Neuronal stem cell (in vitro differentiated cells): ENCODE data around the gene MCOLN3.

Experiments used
- DNase-seq: peaks from one replicate; pipeline ENCODE4 v3.0.0-alpha.2; 2013; ENCODE audit warnings: low spot score
- H2AFZ ChIP-seq: one replicate; pipeline ENCODE4 v1.6.1; 2013; ENCODE audit warnings: mild to moderate bottlenecking, low read length, inconsistent platforms
- H2AK5ac ChIP-seq: 2 replicates; pipeline ENCODE4 v1.6.1; 2013; ENCODE audit warnings: low read depth, mild to moderate bottlenecking, inconsistent platforms, low read length, moderate library complexity, mixed read lengths
- H2BK120ac ChIP-seq: 2 replicates; pipeline ENCODE4 v1.6.1; 2013; ENCODE audit warnings: low read depth, mild to moderate bottlenecking, inconsistent platforms, low read length, moderate library complexity, mixed read lengths
- H2BK12ac ChIP-seq: one replicate; pipeline ENCODE4 v1.6.1; 2013; ENCODE audit warnings: low read length, inconsistent platforms
- H2BK15ac ChIP-seq: 2 replicates; pipeline ENCODE4 v1.6.1; 2013; ENCODE audit warnings: mild to moderate bottlenecking, low read length, inconsistent platforms, mixed read lengths
- H2BK5ac ChIP-seq: one replicate; pipeline ENCODE4 v1.6.1; 2013; ENCODE audit warnings: inconsistent platforms, mild to moderate bottlenecking, low read length, moderate library complexity
- H3K14ac ChIP-seq: one replicate; pipeline ENCODE4 v1.6.1; 2013; ENCODE audit warnings: low read length, inconsistent platforms
- H3K18ac ChIP-seq: 2 replicates; pipeline ENCODE4 v1.6.1; 2013; ENCODE audit warnings: low read length, inconsistent platforms
- H3K23ac ChIP-seq: 2 replicates; pipeline ENCODE4 v1.6.1; 2013; ENCODE audit warnings: low read depth, mild to moderate bottlenecking, mixed read lengths, low read length, inconsistent platforms; ENCODE audit not compliant: poor library complexity
- H3K27ac ChIP-seq: replicated peaks from 3 replicates; pipeline ENCODE4 v1.5.1; 2013; ENCODE audit warnings: low read length, inconsistent platforms
- H3K27me3 ChIP-seq, 3 experiments: 2 replicates each; pipeline ENCODE4 v1.6.1; 2013; ENCODE audit warnings: low read length in 3 of 3, mild to moderate bottlenecking in 2 of 3, inconsistent platforms in 1 of 3, low read depth in 1 of 3, mixed read lengths in 1 of 3, moderate library complexity in 1 of 3; ENCODE audit not compliant: control insufficient read depth in 3 of 3, insufficient read depth in 3 of 3
- H3K36me3 ChIP-seq, 2 donors: replicated peaks in 1 of 2; 2 replicates each; pipeline ENCODE4 v1.6.1; 2013; ENCODE audit warnings: low read length in 2 of 2; ENCODE audit not compliant: control insufficient read depth in 2 of 2, insufficient read depth in 2 of 2
- H3K4ac ChIP-seq: 2 replicates; pipeline ENCODE4 v1.6.1; 2013; ENCODE audit warnings: inconsistent platforms, mild to moderate bottlenecking, low read length, moderate library complexity
- H3K4me1 ChIP-seq, 2 donors: 1 replicate in 1 of 2; 2 replicates in 1 of 2; pipeline ENCODE4 v1.6.1; 2013; ENCODE audit warnings: low read length in 2 of 2, low read depth in 1 of 2; ENCODE audit not compliant: control insufficient read depth in 2 of 2, insufficient read depth in 1 of 2
- H3K4me2 ChIP-seq: one replicate; pipeline ENCODE4 v1.6.1; 2013; ENCODE audit warnings: mild to moderate bottlenecking, low read length, inconsistent platforms; ENCODE audit not compliant: insufficient read depth, poor library complexity, severe bottlenecking
- H3K4me3 ChIP-seq, 2 donors: 2 replicates each; pipeline ENCODE4 v1.5.1; 2013; ENCODE audit warnings: low read length in 2 of 2, mild to moderate bottlenecking in 2 of 2, inconsistent platforms in 1 of 2, moderate library complexity in 1 of 2
- H3K79me1 ChIP-seq: one replicate; pipeline ENCODE4 v1.6.1; 2013; ENCODE audit warnings: low read depth, mild to moderate bottlenecking, inconsistent platforms, low read length, moderate library complexity
- H3K9ac ChIP-seq: one replicate; pipeline ENCODE4 v1.6.1; 2013; ENCODE audit warnings: mild to moderate bottlenecking, low read depth, low read length, inconsistent platforms; ENCODE audit not compliant: poor library complexity
- H3K9me3 ChIP-seq, 2 donors: replicated peaks in 1 of 2; 2 replicates each; pipeline versions ENCODE3 to v1.6.1; 2013; ENCODE audit warnings: low read length in 2 of 2, mild to moderate bottlenecking in 2 of 2, inconsistent platforms in 1 of 2, low read depth in 1 of 2, mixed read lengths in 1 of 2, moderate library complexity in 1 of 2; ENCODE audit not compliant: control insufficient read depth in 2 of 2, insufficient read depth in 1 of 2
- H4K8ac ChIP-seq: one replicate; pipeline ENCODE4 v1.6.1; 2013; ENCODE audit warnings: low read depth, mild to moderate bottlenecking, inconsistent platforms, low read length, moderate library complexity
- H4K91ac ChIP-seq: one replicate; pipeline ENCODE4 v1.6.1; 2013; ENCODE audit warnings: low read length, low read depth, mild to moderate bottlenecking, inconsistent platforms; ENCODE audit not compliant: poor library complexity
- WGBS, 2 donors: extraction: QIAGEN DNeasy Blood & Tissue Kit; methylation state at CpG; one replicate each; pipeline ENCODE4 v1.1.7; 2013; ENCODE audit warnings: missing lambda C conversion rate in 2 of 2, mixed read lengths in 1 of 2; ENCODE audit not compliant: insufficient read length in 2 of 2, insufficient replicate concordance in 1 of 2; ENCODE audit errors: extremely low coverage in 2 of 2; 5-methylcytosine and 5-hydroxymethylcytosine counted together

MCOLN3 gene

DNA sequence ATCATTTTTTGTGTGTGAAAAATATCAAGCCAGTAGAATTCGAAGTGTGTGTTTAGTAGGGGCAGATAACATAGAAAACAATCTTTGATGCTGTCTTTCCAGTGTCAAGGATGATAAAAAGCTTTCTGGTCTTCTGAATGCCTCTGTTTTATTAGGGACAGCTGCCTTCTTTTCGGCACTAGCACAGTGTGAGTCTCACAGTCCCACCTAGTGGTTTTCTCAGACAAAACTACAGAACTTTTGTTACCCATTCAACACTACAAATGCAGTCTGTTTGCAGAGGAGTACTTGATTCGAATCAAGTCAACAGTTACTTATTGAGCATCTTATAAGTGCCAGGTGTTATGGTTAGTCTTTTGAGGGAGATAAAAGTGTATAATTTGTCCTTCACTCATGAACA is 30.6 kb upstream of the MCOLN3 start:
- Histone ChIP-seq H2AFZ (no peak overlapping the region), H3K9me3 (no peaks in the 10 kb centered on the region), H2BK12ac (no peak overlapping the region), H3K4me1 (no peaks in the 10 kb centered on the region), H3K79me1 (no peaks in the 10 kb centered on the region), H2BK15ac (no peak overlapping the region), H3K27me3 (no peaks in the 10 kb centered on the region), H2BK120ac (no peak overlapping the region), H3K18ac (no peak overlapping the region), H3K23ac (no peak overlapping the region), H4K91ac (no peak overlapping the region), H3K4ac (no peak overlapping the region), H3K14ac (no peak overlapping the region), H2AK5ac (no peak overlapping the region), H3K27ac (no peak overlapping the region), H3K4me3 (no peak overlapping the region), H4K8ac (no peak overlapping the region), H3K36me3 (no peaks in the 10 kb centered on the region), H2BK5ac (no peak overlapping the region), H3K4me2 (no peak overlapping the region), H3K9ac (no peak overlapping the region)
- DNase-seq, result no peak
- WGBS, 2 donors, result no CpG with 5 or more reads among the region's 3 CpGs

DNA sequence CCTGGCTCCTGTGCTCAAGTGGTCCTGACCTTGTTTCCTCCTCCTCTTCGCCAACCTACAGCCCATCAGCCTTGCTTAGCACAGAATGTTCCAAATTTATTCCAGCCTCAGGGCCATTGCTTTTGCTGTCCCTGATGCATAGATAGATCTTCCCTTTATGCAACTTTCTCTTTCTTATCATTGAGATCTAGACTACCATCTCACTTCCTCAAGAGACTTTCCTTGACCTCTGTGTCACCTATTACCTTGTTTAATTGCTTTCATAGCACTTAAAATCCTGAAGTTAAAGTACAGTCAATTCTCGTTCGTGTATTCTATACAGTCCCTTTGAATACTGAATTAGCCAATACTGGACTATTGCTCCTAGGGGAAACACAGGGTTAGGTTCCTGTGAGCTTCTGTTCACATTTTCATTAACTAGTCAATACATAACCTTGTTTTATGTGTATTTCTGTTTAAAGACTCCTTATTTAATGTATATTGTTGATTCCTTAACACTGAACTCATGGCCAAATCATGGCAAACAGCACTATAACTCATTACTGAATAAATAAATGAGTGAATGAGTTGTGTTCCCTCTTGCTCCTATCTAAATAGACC is 26.2 kb upstream of the MCOLN3 start:
- H3K4me1 ChIP-seq, result no peaks in the 10 kb centered on the region
- no peak overlapping the region for H3K9ac ChIP-seq
- no peak overlapping the region for H4K8ac ChIP-seq
- no peak overlapping the region for H2BK5ac ChIP-seq
- H3K14ac ChIP-seq, result no peak overlapping the region
- no peaks in the 10 kb centered on the region for H3K27me3 ChIP-seq
- H2BK15ac ChIP-seq, result no peak overlapping the region
- H3K27ac ChIP-seq, result no peak overlapping the region
- no peaks in the 10 kb centered on the region for H3K36me3 ChIP-seq
- no peak overlapping the region for H2AFZ ChIP-seq
- no peak overlapping the region for H2BK120ac ChIP-seq
- DNase-seq, result no peak
- H2BK12ac ChIP-seq, result no peak overlapping the region
- no peak overlapping the region for H2AK5ac ChIP-seq
- H3K4ac ChIP-seq, result no peak overlapping the region
- H3K4me3 ChIP-seq, result no peak overlapping the region
- no peak overlapping the region for H4K91ac ChIP-seq
- no peaks in the 10 kb centered on the region for H3K79me1 ChIP-seq
- H3K4me2 ChIP-seq, result no peak overlapping the region
- H3K9me3 ChIP-seq, result no peaks in the 10 kb centered on the region
- no peak overlapping the region for H3K23ac ChIP-seq
- WGBS, 2 donors, result no CpG with 5 or more reads among the region's 3 CpGs
- H3K18ac ChIP-seq, result no peak overlapping the region

DNA sequence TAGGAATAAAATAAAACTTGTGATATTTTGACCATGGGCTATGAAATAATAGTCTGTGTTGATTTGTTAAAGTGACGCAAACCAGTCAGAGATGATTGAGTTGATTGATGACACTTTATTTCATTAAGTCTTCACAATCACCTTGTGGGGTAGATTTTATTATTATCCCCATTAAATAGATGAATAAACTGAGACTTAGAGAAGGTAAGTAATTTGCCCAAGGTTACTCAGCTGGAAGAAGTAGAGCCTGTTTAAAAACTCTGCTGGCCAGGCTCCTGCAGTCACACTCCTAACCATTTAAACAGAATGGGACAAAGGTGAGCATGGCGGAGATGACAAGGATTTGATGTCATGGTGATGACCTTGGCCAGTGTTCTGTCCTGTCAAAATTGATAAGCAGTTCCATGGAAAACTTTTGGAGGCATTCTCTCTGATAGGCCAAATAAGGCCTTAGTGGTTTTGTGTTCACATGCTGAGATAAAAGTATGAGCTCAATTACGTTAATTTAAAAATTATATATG is 22.7 kb upstream of the MCOLN3 start:
- DNase-seq, result no peak
- H3K9me3 ChIP-seq, result no peaks in the 10 kb centered on the region

DNA sequence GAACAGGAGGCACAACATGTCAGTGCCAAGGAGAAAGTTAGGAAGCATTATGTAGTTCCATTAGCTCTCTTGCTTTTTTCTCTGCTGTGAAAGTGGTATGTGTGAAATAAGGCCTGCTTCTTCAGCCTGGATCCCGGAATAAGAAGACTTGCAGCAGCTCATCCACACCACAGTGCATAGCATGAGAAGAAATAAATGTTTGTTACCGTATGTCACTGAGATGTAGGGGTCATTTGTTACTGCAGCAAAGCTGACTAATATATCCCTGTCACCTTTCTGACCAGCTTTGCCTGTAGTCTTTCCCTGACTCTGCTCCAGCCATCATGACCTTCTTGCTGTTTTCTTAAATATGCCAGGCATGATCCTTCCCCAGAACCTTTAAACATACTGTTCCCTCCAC is 20.5 kb upstream of the MCOLN3 start:
- no peaks in the 10 kb centered on the region for H3K9me3 ChIP-seq

More for the DNA sequence above, 22.7 kb upstream of the MCOLN3 start:
- Histone ChIP-seq H3K4me2 (no peak overlapping the region), H2AK5ac (no peak overlapping the region), H3K79me1 (no peaks in the 10 kb centered on the region), H3K27ac (no peak overlapping the region), H3K9ac (no peak overlapping the region), H2BK5ac (no peak overlapping the region), H3K4ac (no peak overlapping the region), H3K23ac (no peak overlapping the region), H4K8ac (no peak overlapping the region), H3K36me3 (no peaks in the 10 kb centered on the region), H2BK15ac (no peak overlapping the region), H3K14ac (no peak overlapping the region), H3K18ac (no peak overlapping the region), H2BK12ac (no peak overlapping the region), H2BK120ac (no peak overlapping the region), H2AFZ (no peak overlapping the region), H3K4me1 (no peaks in the 10 kb centered on the region), H3K4me3 (no peak overlapping the region), H4K91ac (no peak overlapping the region), H3K27me3 (no peaks in the 10 kb centered on the region)
- no CpG with 5 or more reads among the region's 3 CpGs for WGBS, 2 donors

More for the DNA sequence above, 20.5 kb upstream of the MCOLN3 start:
- Histone ChIP-seq H3K18ac (no peak overlapping the region), H2AK5ac (no peak overlapping the region), H2BK12ac (no peak overlapping the region), H2BK5ac (no peak overlapping the region), H2AFZ (no peak overlapping the region), H2BK15ac (no peak overlapping the region), H3K4me3 (no peak overlapping the region), H3K23ac (no peak overlapping the region), H3K14ac (no peak overlapping the region), H3K4me1 (no peaks in the 10 kb centered on the region), H3K36me3 (no peaks in the 10 kb centered on the region), H3K4me2 (no peak overlapping the region), H3K4ac (no peak overlapping the region), H3K79me1 (no peaks in the 10 kb centered on the region), H2BK120ac (no peak overlapping the region), H4K91ac (no peak overlapping the region), H4K8ac (no peak overlapping the region), H3K27me3 (no peaks in the 10 kb centered on the region), H3K9ac (no peak overlapping the region), H3K27ac (no peak overlapping the region)
- DNase-seq, result no peak
- WGBS, 2 donors, result no CpG with 5 or more reads among the region's 2 CpGs
